Measurements from ENCODE around the gene ROM1. TPM values are rescaled to one million over a fixed set of nuclear protein-coding genes. Genes with fewer than 3 reads are reported as not detected.

Gene ROM1
- total RNA-seq, 1 experiment from 2014 or later = 2.7 TPM

DNA sequence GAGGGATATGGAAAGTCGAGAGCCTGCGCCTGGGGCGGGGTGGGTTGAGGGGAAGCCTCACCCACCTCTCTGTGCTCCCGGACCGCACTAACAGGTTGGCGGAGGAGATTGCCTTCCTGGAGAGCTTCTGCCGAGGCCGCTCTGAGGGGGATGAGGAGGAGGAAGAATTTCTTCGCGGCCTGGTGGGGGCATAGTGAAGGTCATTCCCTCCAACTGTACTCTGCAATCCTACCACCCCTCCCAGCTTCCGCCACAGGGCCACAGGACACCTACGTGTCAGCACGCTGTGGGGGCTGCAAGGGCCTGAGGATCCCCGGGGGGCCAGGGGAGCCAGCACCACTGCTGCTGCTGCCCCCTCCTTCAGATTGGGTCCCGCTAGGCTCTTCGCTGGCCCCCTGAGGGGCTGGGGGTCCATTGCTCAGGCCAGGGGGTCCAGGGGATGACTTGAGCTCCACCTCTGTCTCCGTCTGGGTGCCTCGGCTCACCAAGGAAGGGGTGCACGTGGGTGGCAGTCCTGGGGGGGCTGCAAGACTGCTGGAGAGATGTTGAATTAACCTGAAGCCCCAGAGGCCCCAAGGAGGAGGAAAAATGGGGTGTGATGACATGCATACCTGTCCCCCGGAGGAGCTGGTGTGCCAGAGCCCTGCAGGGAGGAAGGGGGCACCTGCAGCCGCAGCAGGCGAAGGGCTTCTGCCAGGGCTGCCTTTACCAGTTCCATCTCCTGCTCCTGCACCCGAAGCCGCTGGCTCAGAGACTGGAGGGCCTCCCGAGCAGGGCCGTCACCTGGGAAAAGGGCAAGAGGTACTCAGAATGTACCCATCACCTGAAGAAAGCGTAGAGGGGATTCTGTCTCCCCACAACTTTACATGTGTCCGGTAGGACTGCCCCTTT lies 2.0 kb upstream of the ROM1 start:
- no peak for ATAC-seq
- no peak for DNase-seq (ENCODE audit: low read depth, low spot score)
- H3K4me3 ChIP-seq (replicated peaks in 1 of 2; ENCODE audit: low read depth in 1 of 2, low read length in 2 of 2) = peak overlapping the region; percentile 87 to 94
- ChIA-PET CTCF (interaction anchor here (1.0 to 2.8 kb wide), 8 partner anchors 10 to 216 kb away, joined by 3 to 16 read pairs (median 5); partner anchors contain the start of genes B3GAT3, HNRNPUL2, MTA2 and TUT1), RAD21 (ENCODE audit: low non-redundant PET in 1 of 2, low total read pairs in 2 of 2, uncharacterized antibody in 2 of 2, unreplicated experiment in 2 of 2) (interaction anchor here (1.0 to 1.4 kb wide), 2 partner anchors 20 to 187 kb away, joined by 4 to 5 read pairs; partner anchors contain the start of gene TUT1 (in 1 of the 2)), POLR2A (interaction anchor here (0.8 to 1.2 kb wide), 4 partner anchors 9 to 230 kb away, joined by 4 to 6 read pairs (median 5); partner anchors contain the start of genes C11orf98, CSKMT, MTA2 and TUT1)
- peaks cover 28 to 45% of the 10 kb centered on the region in 2 experiments for H3K4me1 ChIP-seq (ENCODE audit: control insufficient read depth in 1 of 2, insufficient read depth in 2 of 2, low read length in 2 of 2)
- no peaks in the 10 kb centered on the region for H3K9me2 ChIP-seq (ENCODE audit: insufficient read depth)
- no peaks in the 10 kb centered on the region for H3K9me3 ChIP-seq (ENCODE audit: control insufficient read depth in 1 of 2, insufficient read depth in 1 of 2, low read depth in 1 of 2, low read length in 2 of 2)
- H2AFZ ChIP-seq (ENCODE audit: low read depth, low read length, poor library complexity, severe bottlenecking) = no peak overlapping the region
- H3K79me2 ChIP-seq (ENCODE audit: insufficient read depth, low read length) = peaks cover 13% of the 10 kb centered on the region
- H4K20me1 ChIP-seq (ENCODE audit: insufficient read depth) = no peaks in the 10 kb centered on the region
- peak overlapping the region; percentile 93 for H3K9ac ChIP-seq (ENCODE audit: low read length)
- H3K27me3 ChIP-seq (ENCODE audit: insufficient read depth, low read length) = no peaks in the 10 kb centered on the region
- no TSS peak for BruUV-seq (replicated peaks)
- intact Hi-C loops (cut with micrococcal nuclease) = loop anchor here (5.0 kb wide), 1 partner anchor 36 kb away; the partner anchor contains the start of gene GANAB
- peak overlapping the region; percentile 83 for H3K27ac ChIP-seq (ENCODE audit: low read depth, low read length)
- TF ChIP-seq POLR2AphosphoS5 (IDR thresholded peaks at IDR 0.05; ENCODE audit: low read depth, low read length) (no peak), ELF1 (IDR thresholded peaks at IDR 0.05; ENCODE audit: borderline replicate concordance, low read depth) (no peak), TCF7L2 (IDR thresholded peaks at IDR 0.05; ENCODE audit: borderline replicate concordance, extremely low read depth, insufficient read depth, insufficient read length) (no peak), EZH2phosphoT487 (IDR thresholded peaks at IDR 0.05; ENCODE audit: borderline replicate concordance) (no peak), EZH2 (IDR thresholded peaks at IDR 0.05) (no peak), POLR2A (IDR thresholded peaks at IDR 0.05; ENCODE audit: borderline replicate concordance, extremely low read depth, insufficient read depth, insufficient read length) (no peak), CBX3 (IDR thresholded peaks at IDR 0.05; ENCODE audit: low read depth) (no peak), ZBTB33 (IDR thresholded peaks at IDR 0.05; ENCODE audit: extremely low read depth, insufficient replicate concordance, low read length) (no peak), CEBPB (IDR thresholded peaks at IDR 0.05; ENCODE audit: low read depth) (no peak), FOSL1 (IDR thresholded peaks at IDR 0.05; ENCODE audit: low read depth) (no peak), SRF (IDR thresholded peaks at IDR 0.05; ENCODE audit: low read depth) (no peak), RAD21 (IDR thresholded peaks at IDR 0.05; ENCODE audit: low read depth) (no peak), CTCF (IDR thresholded peaks at IDR 0.05 in 2 of 3, conservative IDR thresholded peaks at IDR 0.05 in 1 of 3; ENCODE audit: borderline replicate concordance in 1 of 3, insufficient read depth in 1 of 3, low read depth in 2 of 3, low read length in 2 of 3) (no peak), ZNF274 (IDR thresholded peaks at IDR 0.05; ENCODE audit: low read depth, low read length) (no peak)
- TF ChIP-seq, protein P1, sequence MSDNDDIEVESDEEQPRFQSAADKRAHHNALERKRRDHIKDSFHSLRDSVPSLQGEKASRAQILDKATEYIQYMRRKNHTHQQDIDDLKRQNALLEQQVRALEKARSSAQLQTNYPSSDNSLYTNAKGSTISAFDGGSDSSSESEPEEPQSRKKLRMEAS (IDR thresholded peaks at IDR 0.05) = no peak
- H3K36me3 ChIP-seq (ENCODE audit: control insufficient read depth in 1 of 2, insufficient read depth in 2 of 2, low read length in 2 of 2) = peaks cover 0 to 5% of the 10 kb centered on the region in 2 experiments; a peak in 1 of 4 replicates
- H3K4me2 ChIP-seq (ENCODE audit: low read length) = peak overlapping the region; percentile 87
